HG02642 (cell line): Measurements from ENCODE around the gene U2AF1L4.
"Not testable (repeated sequence)": the region's sequence is repeated elsewhere in the genome, so short reads cannot be mapped to it uniquely, and the experiment has no call there.

Experiments
- ATAC-seq: cut with Tn5 transposase; IDR thresholded peaks from one replicate; pipeline ENCODE4 v1.9.1; 2021; ENCODE audit warnings: mild to moderate bottlenecking; ENCODE audit not compliant: unreplicated experiment, poor library complexity

Gene U2AF1L4

GRCh38 chr19:35781650-35782049 lies 36.4 kb upstream of the U2AF1L4 start:
- no peak for ATAC-seq

- no peak for ATAC-seq
Measured at GRCh38 chr19:35780717-35781116, 35.5 kb upstream of the U2AF1L4 start.

GRCh38 chr19:35780058-35780457 lies 34.8 kb upstream of the U2AF1L4 start:
- ATAC-seq, result no peak

- no peak for ATAC-seq
Measured at GRCh38 chr19:35779033-35779432, 33.8 kb upstream of the U2AF1L4 start.

GRCh38 chr19:35777961-35778360 lies 32.7 kb upstream of the U2AF1L4 start:
- ATAC-seq, result no peak

GRCh38 chr19:35777086-35777841 lies 32.0 kb upstream of the U2AF1L4 start:
- no peak for ATAC-seq

- ATAC-seq, result no peak
Measured at GRCh38 chr19:35776102-35776788, 31.0 kb upstream of the U2AF1L4 start.

GRCh38 chr19:35775298-35776101 lies 30.3 kb upstream of the U2AF1L4 start, which contains the start of gene ARHGAP33:
ARHGAP33 (plus strand) TSS chr19:35775564; CDS start chr19:35775659, 95 bp downstream.
- peak; percentile 92 for ATAC-seq

- no peak for ATAC-seq
Measured at GRCh38 chr19:35775046-35775297, 29.8 kb upstream of the U2AF1L4 start.

- no peak for ATAC-seq
Measured at GRCh38 chr19:35774274-35775045, 29.2 kb upstream of the U2AF1L4 start.

- no peak for ATAC-seq
Measured at GRCh38 chr19:35773020-35773806, 28.0 kb upstream of the U2AF1L4 start.

GRCh38 chr19:35772362-35772761 lies 27.1 kb upstream of the U2AF1L4 start:
- ATAC-seq, result not testable (repeated sequence)

- no peak for ATAC-seq
Measured at GRCh38 chr19:35768082-35768421, 22.8 kb upstream of the U2AF1L4 start.

GRCh38 chr19:35767288-35768081 lies 22.3 kb upstream of the U2AF1L4 start:
- no peak for ATAC-seq

- no peak for ATAC-seq
Measured at GRCh38 chr19:35766571-35767104, 21.4 kb upstream of the U2AF1L4 start.

GRCh38 chr19:35764432-35765315 lies 19.5 kb upstream of the U2AF1L4 start:
- no peak for ATAC-seq

GRCh38 chr19:35760711-35761349 lies 15.6 kb upstream of the U2AF1L4 start:
- ATAC-seq, result no peak
